ENCODE results near the gene PRRG2.

Gene PRRG2

DNA sequence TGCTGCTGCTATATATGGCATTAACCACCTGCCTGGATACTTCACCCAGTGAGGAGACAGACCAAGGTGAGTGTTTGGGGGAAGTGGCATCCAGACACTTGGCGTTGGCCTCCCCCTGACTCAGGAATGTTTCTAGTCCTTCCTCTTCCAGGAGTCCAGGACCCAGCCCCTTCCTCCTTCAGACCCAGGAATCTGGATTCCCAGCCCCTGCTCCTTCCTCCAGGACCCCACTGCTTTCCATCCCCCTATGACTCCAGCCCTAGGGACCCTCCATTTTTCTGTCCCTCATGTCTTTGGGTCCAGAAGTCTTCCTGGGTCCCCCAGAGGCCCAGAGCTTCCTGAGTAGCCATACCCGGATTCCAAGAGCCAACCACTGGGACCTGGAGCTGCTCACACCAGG is 2.1 kb downstream of the PRRG2 start:
- in situ Hi-C loops (cut with HindIII; ENCODE audit: low sequenced_read_pairs) = no loop called here
- H3K4me3 ChIP-seq (ENCODE audit: low read depth, low read length) = no peak overlapping the region
- TF ChIP-seq, protein P1, sequence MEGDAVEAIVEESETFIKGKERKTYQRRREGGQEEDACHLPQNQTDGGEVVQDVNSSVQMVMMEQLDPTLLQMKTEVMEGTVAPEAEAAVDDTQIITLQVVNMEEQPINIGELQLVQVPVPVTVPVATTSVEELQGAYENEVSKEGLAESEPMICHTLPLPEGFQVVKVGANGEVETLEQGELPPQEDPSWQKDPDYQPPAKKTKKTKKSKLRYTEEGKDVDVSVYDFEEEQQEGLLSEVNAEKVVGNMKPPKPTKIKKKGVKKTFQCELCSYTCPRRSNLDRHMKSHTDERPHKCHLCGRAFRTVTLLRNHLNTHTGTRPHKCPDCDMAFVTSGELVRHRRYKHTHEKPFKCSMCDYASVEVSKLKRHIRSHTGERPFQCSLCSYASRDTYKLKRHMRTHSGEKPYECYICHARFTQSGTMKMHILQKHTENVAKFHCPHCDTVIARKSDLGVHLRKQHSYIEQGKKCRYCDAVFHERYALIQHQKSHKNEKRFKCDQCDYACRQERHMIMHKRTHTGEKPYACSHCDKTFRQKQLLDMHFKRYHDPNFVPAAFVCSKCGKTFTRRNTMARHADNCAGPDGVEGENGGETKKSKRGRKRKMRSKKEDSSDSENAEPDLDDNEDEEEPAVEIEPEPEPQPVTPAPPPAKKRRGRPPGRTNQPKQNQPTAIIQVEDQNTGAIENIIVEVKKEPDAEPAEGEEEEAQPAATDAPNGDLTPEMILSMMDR (IDR thresholded peaks at IDR 0.05; ENCODE audit: low read depth, low read length) = no peak
- no peak for DNase-seq (ENCODE audit: low read depth, low spot score)

DNA sequence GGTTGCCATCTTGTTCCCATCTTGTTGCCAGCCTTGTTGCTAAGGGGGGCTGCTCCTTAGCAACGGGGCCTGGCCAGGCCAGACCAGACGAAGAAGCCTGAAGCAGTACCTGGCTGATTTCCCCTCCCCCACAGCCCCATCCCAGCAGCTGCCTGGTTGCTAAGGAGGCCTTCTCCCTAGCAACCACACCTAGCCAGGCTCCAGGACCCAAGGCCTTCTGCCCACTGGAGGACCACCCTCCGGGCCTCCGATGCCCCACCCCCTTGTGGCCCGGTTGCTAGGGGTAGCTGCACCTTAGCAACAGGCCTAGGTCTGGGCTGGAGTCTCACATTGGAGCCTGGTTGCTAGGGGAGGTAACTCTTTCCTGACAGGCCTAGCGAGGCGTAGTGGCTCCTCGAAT is 3.9 kb downstream of the PRRG2 start:
- TF ChIP-seq, protein P1 (IDR thresholded peaks at IDR 0.05; ENCODE audit: low read depth, low read length) = no peak
- no peak for DNase-seq (ENCODE audit: low read depth, low spot score)
- in situ Hi-C loops (cut with HindIII; ENCODE audit: low sequenced_read_pairs) = no loop called here

DNA sequence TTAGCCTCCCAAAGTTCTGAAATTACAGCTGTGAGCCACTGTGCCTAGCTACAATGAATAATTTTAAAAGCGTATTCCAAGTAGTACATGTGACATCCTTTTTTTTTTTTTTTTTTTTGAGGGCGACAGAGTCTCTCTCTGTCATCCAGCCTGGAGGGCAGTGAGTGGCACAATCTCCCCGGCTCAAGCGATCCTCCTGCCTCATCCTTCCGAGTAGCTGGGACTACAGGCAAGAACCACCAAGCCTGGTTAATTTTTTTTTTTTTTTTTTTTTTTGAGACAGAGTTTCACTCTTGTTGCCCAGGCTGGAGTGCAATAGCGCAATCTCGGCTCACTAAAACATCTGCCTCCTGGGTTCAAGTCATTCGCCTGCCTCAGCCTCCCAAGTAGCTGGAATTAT is 6.1 kb downstream of the PRRG2 start:
- H3K4me3 ChIP-seq (ENCODE audit: low read depth, low read length) = no peak overlapping the region
- in situ Hi-C loops (cut with HindIII; ENCODE audit: low sequenced_read_pairs) = no loop called here
- no peak for DNase-seq (ENCODE audit: low read depth, low spot score)
- TF ChIP-seq, protein P1 (IDR thresholded peaks at IDR 0.05; ENCODE audit: low read depth, low read length) = no peak

More for the DNA sequence above, 3.9 kb downstream of the PRRG2 start:
- no peak overlapping the region for H3K4me3 ChIP-seq (ENCODE audit: low read depth, low read length)

DNA sequence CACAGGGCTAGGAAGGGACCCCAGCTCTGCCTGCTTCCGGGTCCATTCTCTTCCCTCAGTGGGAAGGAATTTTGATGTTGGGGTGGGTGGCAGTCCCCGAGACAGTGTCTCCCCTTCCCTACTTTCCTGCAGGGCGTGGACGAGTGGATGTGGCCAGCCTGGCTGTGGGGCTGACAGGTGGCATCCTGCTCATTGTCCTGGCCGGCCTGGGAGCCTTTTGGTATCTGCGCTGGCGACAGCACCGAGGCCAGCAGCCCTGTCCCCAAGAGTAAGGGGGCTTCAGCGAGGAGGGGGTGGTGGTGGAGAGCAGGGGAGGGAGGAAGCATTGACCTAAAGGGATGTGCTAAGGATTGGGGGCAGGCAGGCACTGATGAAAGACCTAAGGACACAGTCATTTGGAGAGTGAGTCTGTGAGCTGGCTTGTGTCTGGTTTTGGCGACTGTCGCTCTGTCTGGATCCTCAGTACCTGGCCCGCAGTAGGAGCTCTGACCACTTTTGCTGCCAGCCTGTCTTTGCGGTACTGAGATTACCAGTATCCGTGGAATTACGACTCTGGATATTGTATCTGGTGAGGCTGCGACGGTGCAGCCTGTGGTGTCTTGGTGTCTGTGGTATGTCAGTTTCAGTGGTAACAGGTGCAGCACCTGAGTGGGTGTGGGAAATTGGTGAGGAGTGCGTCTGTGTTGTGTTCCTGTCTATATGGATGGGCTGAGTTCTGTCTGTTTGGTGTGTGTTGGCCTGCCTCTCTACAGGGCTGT is 7.4 kb downstream of the PRRG2 start:
- in situ Hi-C loops (cut with HindIII; ENCODE audit: low sequenced_read_pairs) = no loop called here
- DNase-seq (ENCODE audit: low read depth, low spot score) = no peak
- TF ChIP-seq, protein P1 (IDR thresholded peaks at IDR 0.05; ENCODE audit: low read depth, low read length) = no peak
- H3K4me3 ChIP-seq (ENCODE audit: low read depth, low read length) = no peak overlapping the region

DNA sequence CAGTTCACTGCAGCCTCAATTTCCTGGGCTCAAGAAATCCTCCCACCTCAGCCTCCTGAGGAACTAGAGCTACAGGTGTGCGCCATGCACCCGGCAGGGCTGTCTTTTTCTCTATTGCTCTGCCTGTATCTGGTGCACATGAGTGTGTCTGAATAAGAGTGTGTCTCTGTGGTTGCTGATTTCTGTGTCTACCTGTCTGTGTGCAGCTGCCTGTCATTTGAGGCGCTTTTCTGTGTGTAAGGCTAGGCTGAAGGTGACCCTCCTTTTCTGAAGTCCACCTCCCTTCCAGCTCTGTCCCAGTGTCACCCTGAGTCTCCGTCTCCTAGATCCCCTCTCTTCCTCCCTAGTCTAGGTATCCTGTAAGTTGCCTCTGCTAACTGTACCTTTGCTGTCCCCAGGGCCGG is 8.4 kb downstream of the PRRG2 start:
- no peak for DNase-seq (ENCODE audit: low read depth, low spot score)
- TF ChIP-seq, protein P1 (IDR thresholded peaks at IDR 0.05; ENCODE audit: low read depth, low read length) = no peak
- in situ Hi-C loops (cut with HindIII; ENCODE audit: low sequenced_read_pairs) = no loop called here
- H3K4me3 ChIP-seq (ENCODE audit: low read depth, low read length) = no peak overlapping the region

DNA sequence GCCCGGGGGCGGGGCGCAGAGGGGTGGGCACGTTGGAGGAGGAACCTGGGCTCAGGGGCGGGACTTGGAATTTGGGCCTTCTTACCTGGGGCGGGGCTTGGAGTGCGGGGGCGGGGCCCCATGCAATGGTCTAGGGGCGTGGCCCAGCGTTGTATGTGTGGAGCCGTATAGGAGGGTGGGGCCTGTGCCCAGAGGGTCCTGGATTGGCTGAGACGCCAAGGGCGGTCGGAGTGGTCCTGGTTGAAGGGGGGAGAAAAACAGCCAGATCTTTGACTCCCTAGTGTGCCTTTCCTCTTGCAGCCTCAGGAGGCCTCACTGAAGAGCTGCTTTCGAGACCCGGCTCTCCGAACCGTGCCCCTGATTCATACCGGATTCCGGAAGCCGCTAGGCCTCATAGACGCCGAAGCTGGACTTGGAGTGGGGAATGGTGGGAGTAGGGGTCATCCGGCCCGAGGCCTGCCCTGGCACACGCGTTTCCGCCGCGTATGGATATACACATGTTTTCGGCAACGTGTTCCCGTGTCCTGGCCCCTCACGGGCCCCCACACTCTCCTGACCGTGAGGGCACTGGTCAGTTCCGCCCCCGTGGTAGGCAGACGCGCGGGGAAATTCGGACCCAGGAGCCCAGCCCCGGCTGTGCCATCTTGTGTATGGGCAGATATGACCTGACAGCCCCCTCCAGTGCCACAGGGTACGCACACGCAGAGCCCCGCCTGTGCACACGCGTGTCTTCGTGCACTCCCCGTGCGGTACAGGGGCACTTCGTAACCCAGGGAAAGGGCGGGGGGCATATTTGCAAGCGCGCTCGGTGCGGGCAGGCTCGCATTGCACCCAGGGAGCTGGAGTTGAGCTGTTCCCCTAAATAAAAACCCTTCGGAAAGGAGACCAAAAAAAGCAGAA is 9.2 kb downstream of the PRRG2 start:
- TF ChIP-seq, protein P1 (IDR thresholded peaks at IDR 0.05; ENCODE audit: low read depth, low read length) = peak; percentile 12
- DNase-seq (ENCODE audit: low read depth, low spot score) = peak; percentile 97
- in situ Hi-C loops (cut with HindIII; ENCODE audit: low sequenced_read_pairs) = no loop called here
- peak overlapping the region; percentile 61 for H3K4me3 ChIP-seq (ENCODE audit: low read depth, low read length)
